Prostate gland (tissue), 2 donors: Measurements from ENCODE around the gene MACC1. TPM values are rescaled to one million over a fixed set of nuclear protein-coding genes. Genes with fewer than 3 reads are reported as not detected.

ENCODE experiments used
- DNase-seq: peaks from one replicate; pipeline ENCODE4 v3.0.0-alpha.2; 2019; ENCODE audit warnings: low spot score
- H3K27ac ChIP-seq, 2 donors: fragments of 200-600 bp; sonication (generic); 2 replicates each; pipeline ENCODE4 v1.5.1; 2017 to 2019
- H3K27me3 ChIP-seq: fragments of 200-600 bp; sonication (generic); replicated peaks from 2 replicates; pipeline ENCODE4 v1.5.1; 2019; ENCODE audit not compliant: insufficient read depth
- H3K36me3 ChIP-seq, 2 donors: fragments of 200-600 bp; sonication (generic); 1 replicate in 1 of 2; 2 replicates in 1 of 2; pipeline versions ENCODE4 v1.5.1 to v1.8.1; 2017 to 2019
- H3K4me1 ChIP-seq: fragments of 200-600 bp; sonication (generic); replicated peaks from 2 replicates; pipeline ENCODE4 v1.5.1; 2019
- H3K4me3 ChIP-seq, 2 donors: fragments of 200-600 bp; sonication (generic); 2 replicates each; pipeline ENCODE4 v1.5.1; 2017 to 2019
- H3K9me3 ChIP-seq: fragments of 200-600 bp; sonication (generic); 2 replicates; pipeline ENCODE4 v1.5.1; 2017
- POLR2A ChIP-seq: fragments of 450-650 bp; IDR thresholded peaks from one replicate; pipeline ENCODE4 v1.6.1; 2016; ENCODE audit warnings: antibody characterized with exemption, mild to moderate bottlenecking
- POLR2AphosphoS5 ChIP-seq: sonication (generic); formaldehyde crosslinking; IDR thresholded peaks from one replicate; pipeline ENCODE4 v1.6.1; 2017; ENCODE audit warnings: antibody characterized with exemption
- WGBS: methylation state at CpG from one replicate; pipeline ENCODE4 v1.1.5; 2018; 5-methylcytosine and 5-hydroxymethylcytosine counted together
- intact Hi-C: fragments of 100-400 bp; cut with DNase I; formaldehyde crosslinking; loops from one replicate; pipeline ENCODE4 v1.14.2; 2022
- total RNA-seq, 2 donors: library from RNA; depleted of rRNA; stranded (reverse); fragments of >200 nt; gene quantifications; one replicate each; pipeline ENCODE4 v1.1.0, GENCODE V29; 2016
- TF ChIP-seq, protein P1 (sequence below), 4 experiments: fragments of 200-600 bp in 2 of 4; fragments of 450-650 bp in 2 of 4; sonication (generic) in 2 of 4; IDR thresholded peaks; 1 replicate in 3 of 4; 2 replicates in 1 of 4; pipeline ENCODE4 v1.5.1; 2016 to 2019; ENCODE audit warnings: antibody characterized with exemption in 4 of 4, mild to moderate bottlenecking in 2 of 4, moderate library complexity in 2 of 4

The MACC1 gene
- total RNA-seq, 2 donors from 2014 or later, result 3.0 to 3.4 TPM

- TF ChIP-seq, protein P1, sequence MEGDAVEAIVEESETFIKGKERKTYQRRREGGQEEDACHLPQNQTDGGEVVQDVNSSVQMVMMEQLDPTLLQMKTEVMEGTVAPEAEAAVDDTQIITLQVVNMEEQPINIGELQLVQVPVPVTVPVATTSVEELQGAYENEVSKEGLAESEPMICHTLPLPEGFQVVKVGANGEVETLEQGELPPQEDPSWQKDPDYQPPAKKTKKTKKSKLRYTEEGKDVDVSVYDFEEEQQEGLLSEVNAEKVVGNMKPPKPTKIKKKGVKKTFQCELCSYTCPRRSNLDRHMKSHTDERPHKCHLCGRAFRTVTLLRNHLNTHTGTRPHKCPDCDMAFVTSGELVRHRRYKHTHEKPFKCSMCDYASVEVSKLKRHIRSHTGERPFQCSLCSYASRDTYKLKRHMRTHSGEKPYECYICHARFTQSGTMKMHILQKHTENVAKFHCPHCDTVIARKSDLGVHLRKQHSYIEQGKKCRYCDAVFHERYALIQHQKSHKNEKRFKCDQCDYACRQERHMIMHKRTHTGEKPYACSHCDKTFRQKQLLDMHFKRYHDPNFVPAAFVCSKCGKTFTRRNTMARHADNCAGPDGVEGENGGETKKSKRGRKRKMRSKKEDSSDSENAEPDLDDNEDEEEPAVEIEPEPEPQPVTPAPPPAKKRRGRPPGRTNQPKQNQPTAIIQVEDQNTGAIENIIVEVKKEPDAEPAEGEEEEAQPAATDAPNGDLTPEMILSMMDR (IDR thresholded peaks at IDR 0.05), result no peak
- TF ChIP-seq POLR2A, result no peak
- TF ChIP-seq POLR2AphosphoS5, result no peak
- H3K27me3 ChIP-seq, result no peaks in the 10 kb centered on the region
- intact Hi-C loops, result no loop called here
- no peaks in the 10 kb centered on the region for H3K36me3 ChIP-seq
- H3K4me1 ChIP-seq, result no peaks in the 10 kb centered on the region
- no peaks in the 10 kb centered on the region for H3K9me3 ChIP-seq
- no peak for DNase-seq
- WGBS, result 13% methylated on average over 4 of the region's 4 CpGs
- no peak overlapping the region for H3K4me3 ChIP-seq
- peak overlapping the region; percentile 2 to 37 for H3K27ac ChIP-seq
Measured at GRCh38 chr7:20220921-20221547, 3.9 kb upstream of the MACC1 start.

DNA sequence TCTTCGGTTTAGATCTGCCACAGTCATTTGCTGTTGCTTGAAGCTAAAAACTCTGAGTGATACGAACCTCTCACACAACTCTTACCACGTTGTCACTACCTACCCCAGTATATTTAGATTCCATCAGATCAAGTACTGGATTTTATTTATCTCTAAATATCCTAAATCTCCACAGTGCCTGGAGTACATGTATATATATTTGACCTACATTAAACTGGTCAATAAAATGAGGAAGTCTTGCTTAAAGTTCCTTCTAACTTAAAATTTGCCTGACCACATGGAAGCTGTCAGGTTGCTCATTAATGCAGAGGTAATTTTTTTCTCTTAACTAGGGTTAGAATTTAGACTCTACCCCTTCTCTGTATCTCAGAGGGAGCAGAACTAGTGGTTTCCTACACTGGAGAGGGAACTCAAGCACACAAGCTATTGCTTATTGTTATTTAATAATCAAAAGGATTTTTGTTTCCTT, 3.1 kb upstream of the MACC1 start:
- DNase-seq, result no peak
- Histone ChIP-seq H3K27me3 (no peaks in the 10 kb centered on the region), H3K4me1 (no peaks in the 10 kb centered on the region), H3K27ac (peak overlapping the region; percentile 2 to 37), H3K36me3 (no peaks in the 10 kb centered on the region), H3K4me3 (no peak overlapping the region), H3K9me3 (no peaks in the 10 kb centered on the region)
- intact Hi-C loops, result no loop called here
- 77% methylated on average over 3 of the region's 3 CpGs for WGBS
- TF ChIP-seq POLR2A, result no peak
- no peak for TF ChIP-seq POLR2AphosphoS5
- TF ChIP-seq, protein P1 (IDR thresholded peaks at IDR 0.05), result no peak

DNA sequence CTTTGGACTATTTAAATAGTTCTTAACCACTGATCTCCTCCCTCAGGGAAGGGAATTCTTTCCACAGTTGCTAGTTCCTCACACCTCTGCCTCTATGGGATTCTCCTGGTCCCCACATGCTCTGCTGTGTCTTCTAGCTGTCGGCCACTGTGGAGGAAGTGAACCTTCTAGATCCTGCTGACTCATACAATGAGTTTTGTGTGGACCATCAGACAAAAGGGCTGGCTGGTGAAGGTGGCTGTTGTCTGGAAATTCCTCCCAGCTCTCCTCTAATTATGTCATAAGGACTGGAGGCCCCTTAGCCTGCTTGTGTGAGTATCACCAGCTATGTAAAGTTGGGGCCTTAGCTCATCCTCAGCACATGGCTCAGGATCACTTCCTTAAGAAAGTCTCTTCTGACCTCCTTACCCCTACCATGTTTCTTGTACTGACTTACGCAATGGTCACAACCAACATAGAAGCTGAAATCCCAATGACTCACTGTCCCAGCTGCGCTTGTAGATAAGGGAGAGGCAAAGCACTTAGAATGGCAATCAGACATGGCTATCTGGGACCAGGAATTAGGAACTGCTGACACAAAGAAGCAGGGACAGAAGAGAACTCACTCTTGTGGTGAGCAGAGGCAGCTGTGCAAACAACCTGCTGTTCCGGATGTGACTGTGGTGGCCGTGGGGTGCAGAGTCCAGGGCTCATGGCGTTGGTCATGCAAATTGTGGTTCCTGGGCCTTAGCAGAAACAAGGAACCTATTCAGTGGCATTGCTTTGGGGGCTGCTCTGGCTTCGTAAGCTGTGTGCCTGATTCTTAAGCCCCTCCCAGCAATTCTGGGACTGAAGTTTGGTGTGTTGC, 2.5 kb upstream of the MACC1 start:
- intact Hi-C loops, result no loop called here
- DNase-seq, result no peak
- TF ChIP-seq, protein P1 (IDR thresholded peaks at IDR 0.05), result no peak
- TF ChIP-seq POLR2AphosphoS5 (no peak), POLR2A (no peak)
- Histone ChIP-seq H3K4me3 (no peak overlapping the region), H3K27me3 (no peaks in the 10 kb centered on the region), H3K27ac (peak overlapping the region in 1 of 2 donors; percentile 37), H3K4me1 (no peaks in the 10 kb centered on the region), H3K9me3 (no peaks in the 10 kb centered on the region), H3K36me3 (no peaks in the 10 kb centered on the region)
- WGBS, result 68% methylated on average over 6 of the region's 7 CpGs

DNA sequence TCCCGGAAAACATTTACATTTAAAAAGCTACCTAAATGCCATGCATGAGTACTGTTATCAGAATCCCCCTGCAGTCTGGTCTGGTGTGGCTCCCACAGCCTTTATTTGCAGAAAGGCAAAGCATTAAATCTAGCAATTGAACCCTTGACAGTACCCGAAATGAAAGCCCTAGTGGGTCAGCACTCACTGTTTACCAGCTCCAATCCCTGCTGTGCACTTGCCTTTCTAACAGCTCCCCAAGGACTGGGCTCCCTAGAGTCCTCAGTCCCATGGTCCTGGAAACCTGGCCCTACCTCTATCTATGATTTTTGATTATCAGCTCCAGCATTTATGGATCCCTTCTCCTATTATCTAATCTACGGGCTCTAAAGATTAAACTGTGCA, 1.9 kb upstream of the MACC1 start:
- Histone ChIP-seq H3K4me1 (no peaks in the 10 kb centered on the region), H3K27me3 (no peaks in the 10 kb centered on the region), H3K9me3 (no peaks in the 10 kb centered on the region), H3K36me3 (no peaks in the 10 kb centered on the region), H3K4me3 (no peak overlapping the region), H3K27ac (no peak overlapping the region)
- DNase-seq, result no peak
- WGBS, result 86% methylated on average over 3 of the region's 3 CpGs
- intact Hi-C loops, result no loop called here
- no peak for TF ChIP-seq POLR2A
- TF ChIP-seq, protein P1 (IDR thresholded peaks at IDR 0.05), result no peak
- no peak for TF ChIP-seq POLR2AphosphoS5

DNA sequence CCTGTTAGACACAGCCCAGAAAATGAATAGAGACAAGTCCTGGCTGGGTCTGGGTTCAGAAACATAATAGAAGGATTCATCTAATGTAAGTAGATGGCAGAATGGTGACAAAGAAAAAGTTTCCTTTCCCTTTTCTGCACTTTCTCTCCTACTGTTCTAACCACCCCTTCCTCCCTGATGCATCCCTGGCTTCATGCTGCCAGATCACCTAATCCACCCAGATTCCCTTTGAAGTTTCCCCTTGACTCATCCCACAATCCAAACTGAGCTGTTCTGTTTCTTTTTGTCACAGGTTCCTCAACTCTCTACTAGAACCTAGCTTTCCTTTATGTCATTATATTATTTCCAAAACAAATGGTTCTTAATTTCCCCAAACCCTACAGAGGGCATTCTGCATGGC, 1.1 kb upstream of the MACC1 start:
- Histone ChIP-seq H3K27me3 (no peaks in the 10 kb centered on the region), H3K27ac (no peak overlapping the region), H3K4me3 (no peak overlapping the region), H3K9me3 (no peaks in the 10 kb centered on the region), H3K36me3 (no peaks in the 10 kb centered on the region), H3K4me1 (no peaks in the 10 kb centered on the region)
- TF ChIP-seq, protein P1 (IDR thresholded peaks at IDR 0.05), result no peak
- TF ChIP-seq POLR2A (no peak), POLR2AphosphoS5 (no peak)
- no peak for DNase-seq
- intact Hi-C loops, result no loop called here
